GM21381 (cell line): Measurements from ENCODE around the gene KRTAP20-4.

Experiments
- ATAC-seq: cut with Tn5 transposase; IDR thresholded peaks from one replicate; pipeline ENCODE4 v1.9.1; 2021; ENCODE audit warnings: mild to moderate bottlenecking, moderate library complexity; ENCODE audit not compliant: unreplicated experiment

KRTAP20-4 gene

DNA sequence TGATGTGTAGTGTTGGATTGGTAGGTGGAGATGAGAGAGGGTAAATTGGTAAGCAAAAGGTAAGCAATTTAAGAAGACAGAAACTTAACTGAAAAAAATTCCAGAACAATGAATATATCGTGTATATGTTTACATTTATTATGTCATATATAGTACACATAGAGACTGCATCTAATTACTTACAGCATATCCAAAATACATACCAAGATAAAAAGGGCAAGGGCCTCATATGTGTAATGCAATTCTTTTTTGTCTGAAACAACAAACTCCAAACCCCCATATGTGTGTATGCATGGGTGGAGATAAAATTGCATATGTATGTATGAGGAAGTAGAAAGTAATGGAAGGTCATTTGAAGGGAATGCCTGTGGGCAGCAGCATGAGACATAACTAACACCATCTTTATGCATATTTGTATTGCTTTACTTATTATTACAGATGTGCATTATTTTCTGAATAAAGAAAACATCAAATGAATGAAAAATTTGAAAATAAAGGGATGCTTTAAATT, 26.5 kb downstream of the KRTAP20-4 start:
- no peak for ATAC-seq

DNA sequence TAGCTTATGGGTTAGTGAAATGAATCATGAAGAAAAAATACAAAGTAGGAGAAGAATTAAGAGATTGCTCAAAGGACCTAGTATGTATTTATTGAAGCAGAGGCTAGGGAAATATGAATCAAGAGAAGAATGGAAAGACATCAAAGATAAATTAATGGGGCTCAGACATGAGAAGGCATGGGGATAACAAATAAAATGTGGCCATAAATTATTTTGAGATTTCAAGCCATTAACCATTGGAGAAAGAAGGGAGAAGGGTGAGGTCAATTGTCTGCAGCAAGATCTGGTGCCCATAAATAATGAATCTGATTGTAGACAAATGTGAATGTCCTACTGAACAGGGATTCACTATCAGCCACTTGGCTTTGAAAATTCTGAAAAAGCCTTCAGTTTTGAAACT, 32.5 kb downstream of the KRTAP20-4 start:
- no peak for ATAC-seq

DNA sequence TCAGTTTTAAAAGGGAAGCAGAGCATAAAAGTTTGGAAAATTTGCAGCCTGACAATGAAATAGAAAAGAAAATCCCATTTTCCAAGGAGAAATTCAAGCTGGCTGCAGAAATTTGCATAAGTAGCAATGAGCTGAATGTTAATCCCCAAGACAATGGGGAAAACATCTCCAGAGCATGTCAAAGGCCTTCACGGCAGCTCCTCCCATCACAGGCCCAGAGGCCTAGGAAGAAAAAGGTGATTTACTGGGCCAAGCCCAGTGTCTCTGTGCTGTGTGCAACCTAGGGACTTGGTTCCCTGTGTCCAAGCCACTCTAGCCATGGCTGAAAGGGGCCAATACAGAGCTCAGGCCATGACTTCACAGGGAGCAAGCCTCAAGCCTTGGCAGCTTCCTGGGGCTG, 48.3 kb downstream of the KRTAP20-4 start:
- ATAC-seq: no peak
